Caco-2 (cell line): ENCODE measurements around the gene RGS6. TPM values are rescaled to one million over a fixed set of nuclear protein-coding genes. Genes with fewer than 3 reads are reported as not detected.
"Not testable (repeated sequence)": the region's sequence is repeated elsewhere in the genome, so short reads cannot be mapped to it uniquely, and the experiment has no call there.

ENCODE experiments used
- BruUV-seq: library from RNA; stranded (reverse); fragments of 400-500 nt; replicated peaks from 2 replicates; lab custom pipeline; 2021; lab: Mats Ljungman, UMichigan
- CTCF ChIA-PET: fragments of 300-600 bp; sonication (Branson Sonifier 250); formaldehyde crosslinking; loops from one replicate; lab custom pipeline; 2022; ENCODE audit warnings: antibody characterized with exemption; lab: Charles Lee
- POLR2A ChIA-PET: fragments of 300-600 bp; sonication (Branson Sonifier 250); formaldehyde crosslinking; loops from one replicate; lab custom pipeline; 2022; ENCODE audit warnings: antibody characterized with exemption; lab: Charles Lee
- DNase-seq, 2 experiments: peaks; one replicate each; pipeline versions ENCODE4 v3.0.0 to v3.0.0-alpha.2; 2020 to 2022
- H3K27me3 ChIP-seq: replicated peaks from 2 replicates; pipeline ENCODE4 v1.6.0; 2011; ENCODE audit warnings: low read length; ENCODE audit not compliant: control insufficient read depth, insufficient read depth
- H3K36me3 ChIP-seq: 2 replicates; pipeline ENCODE4 v1.5.1; 2011; ENCODE audit warnings: low read length; ENCODE audit not compliant: control insufficient read depth, insufficient read depth
- H3K4me1 ChIP-seq: fragments of 250-450 bp; sonication (Bioruptor Pico); 2 replicates; pipeline ENCODE4 v1.5.1; 2020; ENCODE audit warnings: mild to moderate bottlenecking
- H3K4me3 ChIP-seq: 2 replicates; pipeline ENCODE4 v1.5.1; 2011; ENCODE audit warnings: low read depth, mild to moderate bottlenecking, control low read depth, low read length
- H3K9me3 ChIP-seq: fragments of 250-450 bp; sonication (Bioruptor Pico); 2 replicates; pipeline ENCODE4 v1.5.1; 2020; ENCODE audit warnings: mild to moderate bottlenecking, moderate library complexity
- H3K27ac Mint-ChIP-seq: one replicate; pipeline ENCODE4 v1.8.0; 2022; ENCODE audit warnings: mixed read lengths; ENCODE audit not compliant: unreplicated experiment
- H3K27me3 Mint-ChIP-seq: one replicate; pipeline ENCODE4 v1.8.0; 2022; ENCODE audit warnings: mixed read lengths; ENCODE audit not compliant: insufficient read depth, unreplicated experiment
- H3K36me3 Mint-ChIP-seq: one replicate; pipeline ENCODE4 v1.8.0; 2022; ENCODE audit warnings: mild to moderate bottlenecking, mixed read lengths; ENCODE audit not compliant: insufficient read depth, unreplicated experiment
- H3K4me1 Mint-ChIP-seq: one replicate; pipeline ENCODE4 v1.8.0; 2022; ENCODE audit warnings: low read depth, mixed read lengths; ENCODE audit not compliant: unreplicated experiment
- H3K4me3 Mint-ChIP-seq: one replicate; pipeline ENCODE4 v1.8.0; 2022; ENCODE audit warnings: mild to moderate bottlenecking, moderate library complexity, mixed read lengths; ENCODE audit not compliant: unreplicated experiment
- H3K9me3 Mint-ChIP-seq: one replicate; pipeline ENCODE4 v1.8.0; 2022; ENCODE audit warnings: mixed read lengths; ENCODE audit not compliant: unreplicated experiment
- intact Hi-C: fragments of 100-400 bp; cut with micrococcal nuclease; formaldehyde crosslinking; loops from one replicate; pipeline ENCODE4 v1.10.0; 2022; ENCODE audit not compliant: unreplicated experiment
- total RNA-seq: library from RNA; stranded (reverse); gene quantifications from 2 replicates; pipeline ENCODE4 v1.2.3, GENCODE V29; 2022
- TF ChIP-seq, protein P1 (sequence below), 2 experiments: fragments of 200-600 bp in 1 of 2; IDR thresholded peaks; 1 replicate in 1 of 2; 2 replicates in 1 of 2; pipeline versions ENCODE4 v1.5.1 to v1.8.0; 2011 to 2022; ENCODE audit warnings: antibody characterized with exemption in 1 of 2, control low read depth in 1 of 2, inconsistent platforms in 1 of 2, low read depth in 1 of 2, low read length in 1 of 2, mild to moderate bottlenecking in 1 of 2, moderate library complexity in 1 of 2; ENCODE audit not compliant: insufficient read depth in 1 of 2, severe bottlenecking in 1 of 2, unreplicated experiment in 1 of 2

Gene RGS6
- total RNA-seq, 1 experiment from 2014 or later, result not detected

DNA sequence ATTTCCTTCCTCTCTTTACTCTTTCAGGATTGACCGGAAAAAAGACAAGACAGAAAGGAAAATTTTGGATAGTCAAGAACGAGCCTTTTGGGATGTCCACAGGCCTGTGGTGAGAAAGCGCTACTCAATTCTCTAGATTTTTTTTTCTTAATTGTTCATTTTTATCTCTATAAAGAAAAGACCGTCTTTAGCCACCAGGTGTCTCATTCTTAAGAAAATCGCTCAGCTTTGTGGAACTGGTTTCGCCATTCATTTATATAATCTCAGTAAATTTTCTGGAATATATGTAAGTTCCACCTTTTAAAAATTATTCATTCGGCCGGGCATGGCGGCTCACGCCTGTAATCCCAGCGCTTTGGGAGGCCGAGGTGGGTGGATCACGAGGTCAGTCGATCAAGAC, 540.6 kb downstream of the RGS6 start:
- H3K27me3 ChIP-seq, result no peaks in the 10 kb centered on the region
- TF ChIP-seq, protein P1, sequence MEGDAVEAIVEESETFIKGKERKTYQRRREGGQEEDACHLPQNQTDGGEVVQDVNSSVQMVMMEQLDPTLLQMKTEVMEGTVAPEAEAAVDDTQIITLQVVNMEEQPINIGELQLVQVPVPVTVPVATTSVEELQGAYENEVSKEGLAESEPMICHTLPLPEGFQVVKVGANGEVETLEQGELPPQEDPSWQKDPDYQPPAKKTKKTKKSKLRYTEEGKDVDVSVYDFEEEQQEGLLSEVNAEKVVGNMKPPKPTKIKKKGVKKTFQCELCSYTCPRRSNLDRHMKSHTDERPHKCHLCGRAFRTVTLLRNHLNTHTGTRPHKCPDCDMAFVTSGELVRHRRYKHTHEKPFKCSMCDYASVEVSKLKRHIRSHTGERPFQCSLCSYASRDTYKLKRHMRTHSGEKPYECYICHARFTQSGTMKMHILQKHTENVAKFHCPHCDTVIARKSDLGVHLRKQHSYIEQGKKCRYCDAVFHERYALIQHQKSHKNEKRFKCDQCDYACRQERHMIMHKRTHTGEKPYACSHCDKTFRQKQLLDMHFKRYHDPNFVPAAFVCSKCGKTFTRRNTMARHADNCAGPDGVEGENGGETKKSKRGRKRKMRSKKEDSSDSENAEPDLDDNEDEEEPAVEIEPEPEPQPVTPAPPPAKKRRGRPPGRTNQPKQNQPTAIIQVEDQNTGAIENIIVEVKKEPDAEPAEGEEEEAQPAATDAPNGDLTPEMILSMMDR (IDR thresholded peaks at IDR 0.05; ENCODE audit: insufficient read depth in 1 of 2, low read depth in 1 of 2, low read length in 1 of 2, severe bottlenecking in 1 of 2, unreplicated experiment in 1 of 2), result no peak
- H3K9me3 Mint-ChIP-seq, result no peaks in the 10 kb centered on the region
- ChIA-PET CTCF (no interaction called here), POLR2A (no interaction called here)
- no TSS peak for BruUV-seq
- H3K4me3 ChIP-seq, result no peak overlapping the region
- H3K9me3 ChIP-seq, result no peaks in the 10 kb centered on the region
- H3K4me1 ChIP-seq, result no peaks in the 10 kb centered on the region
- no peaks in the 10 kb centered on the region for H3K36me3 Mint-ChIP-seq
- no peak overlapping the region for H3K4me3 Mint-ChIP-seq
- no peaks in the 10 kb centered on the region for H3K36me3 ChIP-seq
- no peaks in the 10 kb centered on the region for H3K4me1 Mint-ChIP-seq
- no peak for DNase-seq
- intact Hi-C loops, result no loop called here
- H3K27me3 Mint-ChIP-seq, result peaks cover 5% of the 10 kb centered on the region
- H3K27ac Mint-ChIP-seq, result no peak overlapping the region

DNA sequence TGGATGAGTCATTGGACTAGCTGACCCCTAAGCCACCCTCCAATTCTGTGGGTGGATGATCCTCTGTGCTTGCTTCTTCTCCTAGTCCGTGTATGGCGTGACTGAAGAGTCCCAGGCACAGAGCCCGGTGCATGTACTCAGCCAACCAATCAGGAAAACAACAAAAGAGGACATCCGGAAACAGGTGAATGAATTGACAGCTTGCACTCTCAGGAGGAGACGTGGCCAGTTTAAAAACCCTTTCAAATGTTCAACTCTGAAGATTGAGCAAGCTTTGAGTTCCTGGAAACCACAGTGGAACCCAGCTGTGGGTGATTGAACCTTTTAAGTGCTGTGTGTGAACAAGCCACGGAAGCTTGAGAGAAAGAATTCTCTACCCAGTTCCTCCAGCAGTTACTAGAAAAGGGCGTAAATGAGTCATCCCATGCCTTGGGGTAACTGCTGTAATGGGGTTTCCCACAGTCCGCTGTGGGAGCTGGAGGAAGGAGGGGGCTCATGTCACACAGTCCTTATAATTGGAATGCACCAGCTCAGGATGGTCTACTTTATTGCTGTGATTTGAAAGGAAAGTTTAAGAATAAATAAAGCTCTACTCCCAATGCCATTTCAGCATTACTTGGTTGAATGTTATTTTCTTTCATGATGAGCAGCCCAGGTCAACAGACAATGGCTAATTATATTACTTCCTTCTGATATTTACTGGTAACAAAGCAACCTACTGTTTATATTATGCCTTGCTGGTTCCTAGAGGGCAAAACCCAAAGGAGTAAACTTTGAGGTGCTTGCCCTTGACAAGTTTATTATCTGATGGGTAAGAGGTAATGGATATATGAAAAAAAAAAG, 544.6 kb downstream of the RGS6 start:
- no peak for DNase-seq
- no peaks in the 10 kb centered on the region for H3K9me3 ChIP-seq
- H3K36me3 Mint-ChIP-seq, result no peaks in the 10 kb centered on the region
- H3K27me3 Mint-ChIP-seq, result peaks cover 15% of the 10 kb centered on the region
- BruUV-seq, result no TSS peak
- no peak overlapping the region for H3K4me3 Mint-ChIP-seq
- CTCF ChIA-PET, result no interaction called here
- no peak overlapping the region for H3K27ac Mint-ChIP-seq
- H3K27me3 ChIP-seq, result no peaks in the 10 kb centered on the region
- no peaks in the 10 kb centered on the region for H3K36me3 ChIP-seq
- H3K4me3 ChIP-seq, result no peak overlapping the region
- H3K4me1 ChIP-seq, result no peaks in the 10 kb centered on the region
- intact Hi-C loops, result no loop called here
- H3K4me1 Mint-ChIP-seq, result no peaks in the 10 kb centered on the region
- H3K9me3 Mint-ChIP-seq, result no peaks in the 10 kb centered on the region
- TF ChIP-seq, protein P1 (IDR thresholded peaks at IDR 0.05; ENCODE audit: insufficient read depth in 1 of 2, low read depth in 1 of 2, low read length in 1 of 2, severe bottlenecking in 1 of 2, unreplicated experiment in 1 of 2), result no peak
- POLR2A ChIA-PET, result no interaction called here

DNA sequence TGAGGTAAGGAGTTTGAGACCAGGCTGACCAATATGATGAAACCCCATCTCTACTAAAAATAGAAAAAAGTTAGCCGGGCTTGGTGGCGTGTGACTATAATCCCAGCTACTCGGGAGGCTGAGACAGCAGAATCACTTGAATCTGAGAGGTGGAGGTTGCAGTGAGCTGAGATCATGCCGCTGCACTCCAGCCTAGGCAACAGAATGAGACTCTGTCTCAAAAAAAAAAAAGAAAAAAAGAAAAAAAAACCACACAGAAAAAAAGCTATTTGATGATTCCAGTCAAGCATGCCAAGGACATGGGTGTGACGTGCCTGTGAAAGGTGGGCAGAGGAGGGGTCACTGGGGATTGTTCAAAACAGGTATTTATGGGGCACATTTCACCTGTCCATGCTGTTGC, 545.3 kb downstream of the RGS6 start:
- H3K4me3 ChIP-seq, H3K9me3 ChIP-seq, DNase-seq, H3K27ac Mint-ChIP-seq, H3K36me3 Mint-ChIP-seq, POLR2A ChIA-PET, H3K27me3 ChIP-seq, H3K4me3 Mint-ChIP-seq, H3K4me1 ChIP-seq, H3K36me3 ChIP-seq, H3K4me1 Mint-ChIP-seq, intact Hi-C loops, H3K9me3 Mint-ChIP-seq, CTCF ChIA-PET, BruUV-seq: not testable (repeated sequence)
- peaks cover 15% of the 10 kb centered on the region for H3K27me3 Mint-ChIP-seq
